Measurements from ENCODE around the gene SLC41A3. TPM values are rescaled to one million over a fixed set of nuclear protein-coding genes. Genes with fewer than 3 reads are reported as not detected.

Gene SLC41A3
- total and polyA plus RNA-seq, 2 of the 8 experiments (the other 6 are each of a cell fraction or from before 2014, with no cell fraction given): 30.2 to 56.4 TPM

DNA sequence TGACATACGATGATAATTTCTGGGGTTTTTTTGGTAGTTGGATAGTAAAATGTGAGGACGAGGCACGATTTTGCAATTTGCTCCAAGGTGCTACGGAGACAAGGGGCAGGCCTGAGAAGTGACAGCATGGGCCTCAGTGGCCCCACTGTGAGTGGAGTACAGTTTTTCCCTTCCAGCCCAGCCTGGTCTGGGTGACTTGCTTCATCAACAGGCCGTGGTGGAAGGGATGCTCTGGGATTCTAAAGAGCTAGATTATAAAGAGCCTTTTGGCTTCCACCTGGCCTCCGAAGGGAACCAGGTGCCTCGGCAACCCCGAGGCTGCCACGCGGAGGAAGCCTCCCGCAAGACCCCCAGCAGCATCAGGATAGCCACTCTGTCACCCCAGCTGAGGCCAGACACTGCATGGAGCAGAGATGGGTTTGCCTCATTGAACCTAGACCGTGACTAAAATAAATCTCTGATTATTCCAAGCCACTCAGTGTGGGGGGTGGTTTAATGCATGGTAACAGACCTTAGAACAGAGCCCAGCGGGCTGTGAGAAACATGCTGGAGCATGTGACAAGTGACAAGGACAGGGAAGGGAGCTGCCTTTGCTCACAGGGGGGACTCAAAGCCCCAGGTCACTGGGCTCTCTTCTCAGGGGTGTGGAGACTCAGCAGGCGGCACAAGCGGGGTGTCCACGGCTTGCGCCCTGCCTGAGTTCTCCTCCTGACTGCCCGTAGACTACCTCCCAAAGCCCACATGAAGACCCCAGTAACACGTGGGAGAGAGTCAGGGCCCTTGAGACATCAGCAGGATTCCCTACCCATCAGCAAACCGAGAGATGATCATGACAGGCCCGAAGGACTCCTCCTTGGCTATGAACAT, 22.6 kb upstream of the SLC41A3 start (continued):
- TF ChIP-seq HDAC2 (IDR thresholded peaks at IDR 0.05; ENCODE audit: borderline replicate concordance in 1 of 2, low read depth in 2 of 2, low read length in 2 of 2) (no peak), RNF2 (IDR thresholded peaks at IDR 0.05; ENCODE audit: borderline replicate concordance, low read depth, low read length, missing control alignments, poor library complexity, severe bottlenecking) (no peak), BRCA1 (IDR thresholded peaks at IDR 0.05; ENCODE audit: low read depth, low read length) (no peak), CEBPB (IDR thresholded peaks at IDR 0.05; ENCODE audit: low read depth, low read length) (no peak), KDM5A (IDR thresholded peaks at IDR 0.05; ENCODE audit: low read length) (no peak), MAFK (IDR thresholded peaks at IDR 0.05; ENCODE audit: low read depth, low read length) (no peak), SAP30 (IDR thresholded peaks at IDR 0.05; ENCODE audit: insufficient read depth, insufficient replicate concordance, low read length) (no peak)
